Aorta (tissue), 5 donors: ENCODE measurements around the gene CANT1. TPM values are rescaled to one million over a fixed set of nuclear protein-coding genes. Genes with fewer than 3 reads are reported as not detected.
"Not testable (repeated sequence)": the region's sequence is repeated elsewhere in the genome, so short reads cannot be mapped to it uniquely, and the experiment has no call there.

Experiments used
- ATAC-seq: fragments of 200-7000 bp; cut with Tn5 transposase; one replicate; pipeline ENCODE4 v1.9.1; 2022; ENCODE audit warnings: moderate library complexity; ENCODE audit not compliant: low FRiP score
- DNase-seq, 2 donors: peaks; one replicate each; pipeline ENCODE4 v3.0.0-alpha.2; 2020
- H3K27ac ChIP-seq, 2 donors: one replicate each; pipeline ENCODE4 v1.5.1; 2013; ENCODE audit warnings: low read length in 2 of 2, mild to moderate bottlenecking in 2 of 2, moderate library complexity in 2 of 2, control low read depth in 1 of 2, inconsistent platforms in 1 of 2, low read depth in 1 of 2
- H3K27me3 ChIP-seq, 2 donors: one replicate each; pipeline ENCODE4 v1.6.1; 2013; ENCODE audit warnings: control low read depth in 1 of 2, low read length in 1 of 2, mild to moderate bottlenecking in 1 of 2, moderate library complexity in 1 of 2; ENCODE audit not compliant: insufficient read depth in 2 of 2, control insufficient read depth in 1 of 2
- H3K36me3 ChIP-seq, 2 donors: one replicate each; pipeline ENCODE4 v1.6.1; 2013; ENCODE audit warnings: control low read depth in 1 of 2, low read length in 1 of 2, mild to moderate bottlenecking in 1 of 2; ENCODE audit not compliant: insufficient read depth in 2 of 2, control insufficient read depth in 1 of 2
- H3K4me1 ChIP-seq, 2 donors: one replicate each; pipeline ENCODE4 v1.6.1; 2013; ENCODE audit warnings: low read length in 2 of 2, control low read depth in 1 of 2, mild to moderate bottlenecking in 1 of 2, moderate library complexity in 1 of 2; ENCODE audit not compliant: insufficient read depth in 2 of 2, control insufficient read depth in 1 of 2
- H3K4me3 ChIP-seq, 2 donors: one replicate each; pipeline ENCODE4 v1.5.1; 2013; ENCODE audit warnings: low read length in 2 of 2, control low read depth in 1 of 2, mild to moderate bottlenecking in 1 of 2
- H3K9me3 ChIP-seq: one replicate; pipeline ENCODE4 v1.6.1; 2013; ENCODE audit warnings: mild to moderate bottlenecking, low read length; ENCODE audit not compliant: control insufficient read depth
- WGBS, 2 donors: extraction: QIAGEN DNeasy Blood & Tissue Kit; methylation state at CpG; one replicate each; pipeline ENCODE4 v1.1.7; 2013; 5-methylcytosine and 5-hydroxymethylcytosine counted together
- intact Hi-C, 2 donors: fragments of 100-400 bp; cut with DNase I; formaldehyde crosslinking; loops; one replicate each; pipeline versions ENCODE4 v1.14.2 to v1.15.0; 2022
- polyA plus RNA-seq, 2 donors: library from polyadenylated mRNA; stranded (reverse); fragments of 200-250 nt; gene quantifications; one replicate each; pipeline ENCODE4 v1.2.3, GENCODE V29; 2013
- total RNA-seq, 2 donors: library from RNA; stranded (reverse); fragmentation: NEBNext Ultra II Directional; extraction: Animal tissue kit (Norgen Biotek cat#: 25700); gene quantifications; one replicate each; pipeline ENCODE4 v1.2.1, GENCODE V29; 2021
- donor health status: healthy with polysubstance abuse.
- donor health status: Bipolar disorder and iron deficiency.
- donor health status: DM: no; HTN: no; CAD: no.
- donor health status: DM: no; HTN: no; CAD: no.
- donor health status: DM: yes; HTN: yes; CAD: no.

The CANT1 gene
- total and polyA plus RNA-seq, 4 donors = 11.0 to 45.5 (median 26.0) TPM

- no peak overlapping the region for H3K27ac ChIP-seq
- no peaks in the 10 kb centered on the region for H3K36me3 ChIP-seq
- intact Hi-C loops = no loop called here
- H3K27me3 ChIP-seq = no peaks in the 10 kb centered on the region
- ATAC-seq = no peak
- no peak overlapping the region for H3K4me3 ChIP-seq
- DNase-seq = no peak
- H3K9me3 ChIP-seq = peaks cover 8% of the 10 kb centered on the region
- no peaks in the 10 kb centered on the region for H3K4me1 ChIP-seq
- WGBS, 2 donors = 46 to 50% methylated on average over 18 of the region's 18 CpGs
Observed at GRCh38 chr17:78947235-78948149, 62.1 kb downstream of the CANT1 start.

- intact Hi-C loops = no loop called here
- H3K27ac ChIP-seq = no peak overlapping the region
Observed at GRCh38 chr17:78946631-78947030, 62.9 kb downstream of the CANT1 start.

GRCh38 chr17:78946131-78946530, 63.4 kb downstream of the CANT1 start:
- intact Hi-C loops = no loop called here
- 90 to 93% methylated on average over 7 of the region's 7 CpGs for whole genome bisulfite sequencing, 2 donors

More at GRCh38 chr17:78946631-78947030, 62.9 kb downstream of the CANT1 start:
- H3K36me3 ChIP-seq = no peaks in the 10 kb centered on the region
- no peaks in the 10 kb centered on the region for H3K4me1 ChIP-seq
- WGBS, 2 donors = 85 to 87% methylated on average over 7 to 8 of the region's 8 CpGs
- H3K9me3 ChIP-seq = peaks cover 8% of the 10 kb centered on the region
- no peaks in the 10 kb centered on the region for H3K27me3 ChIP-seq
- ATAC-seq (no peak), DNase-seq (no peak)
- no peak overlapping the region for H3K4me3 ChIP-seq

GRCh38 chr17:78945455-78945854, 64.1 kb downstream of the CANT1 start:
- H3K27me3 ChIP-seq, H3K4me3 ChIP-seq, intact Hi-C loops, H3K9me3 ChIP-seq, DNase-seq, H3K27ac ChIP-seq, H3K4me1 ChIP-seq, ATAC-seq, H3K36me3 ChIP-seq: not testable (repeated sequence)
- 83 to 88% methylated on average over 12 of the region's 12 CpGs for WGBS, 2 donors

More at GRCh38 chr17:78946131-78946530, 63.4 kb downstream of the CANT1 start:
- Histone ChIP-seq H3K36me3 (no peaks in the 10 kb centered on the region), H3K4me1 (no peaks in the 10 kb centered on the region), H3K27ac (no peak overlapping the region), H3K4me3 (no peak overlapping the region), H3K9me3 (peaks cover 6% of the 10 kb centered on the region), H3K27me3 (no peaks in the 10 kb centered on the region)
- ATAC-seq (no peak), DNase-seq (no peak)

- ATAC-seq (no peak), DNase-seq (no peak)
- H3K36me3 ChIP-seq = no peaks in the 10 kb centered on the region
- intact Hi-C loops = no loop called here
- no peaks in the 10 kb centered on the region for H3K9me3 ChIP-seq
- H3K27me3 ChIP-seq = no peaks in the 10 kb centered on the region
- WGBS, 2 donors = 58 to 64% methylated on average over 10 of the region's 10 CpGs
- H3K27ac ChIP-seq = no peak overlapping the region
- no peaks in the 10 kb centered on the region for H3K4me1 ChIP-seq
- no peak overlapping the region for H3K4me3 ChIP-seq
Observed at GRCh38 chr17:78944956-78945355, 64.6 kb downstream of the CANT1 start.

GRCh38 chr17:78944026-78944425, 65.5 kb downstream of the CANT1 start:
- intact Hi-C loops = no loop called here
- H3K27me3 ChIP-seq = no peaks in the 10 kb centered on the region
- WGBS, 2 donors = 94 to 95% methylated on average over 7 of the region's 7 CpGs

More at GRCh38 chr17:78944026-78944425, 65.5 kb downstream of the CANT1 start:
- no peak for DNase-seq
- no peak for ATAC-seq
- Histone ChIP-seq H3K27ac (no peak overlapping the region), H3K4me3 (no peak overlapping the region), H3K36me3 (no peaks in the 10 kb centered on the region), H3K4me1 (no peaks in the 10 kb centered on the region), H3K9me3 (no peaks in the 10 kb centered on the region)

Other genes starting within 250 kb of the CANT1 start
- 10 to 100 TPM; 45.0 to 66.8 TPM for gene CYTH1, start 227.5 kb downstream of the CANT1 start, total RNA-seq
- 10 to 100 TPM; 20.3 to 20.4 TPM for gene CYTH1, start 227.5 kb downstream of the CANT1 start, polyA plus RNA-seq
- gene USP36, start 168.9 kb downstream of the CANT1 start, total RNA-seq = 10 to 100 TPM; 64.6 to 68.1 TPM
- gene USP36, start 168.9 kb downstream of the CANT1 start, polyA plus RNA-seq = 10 to 100 TPM in 1 of 2 donors, 1 to 10 TPM in 1; 5.9 to 33.4 TPM
- gene CEP295NL, start 106.6 kb downstream of the CANT1 start, total RNA-seq = 10 to 100 TPM; 10.1 to 13.9 TPM
- gene CEP295NL, start 106.6 kb downstream of the CANT1 start, polyA plus RNA-seq = under 1 TPM; 0.25 to 0.82 TPM
- gene TIMP2, start 84.4 kb downstream of the CANT1 start, total RNA-seq = 100 to 1,000 TPM; 657 to 732 TPM
- gene TIMP2, start 84.4 kb downstream of the CANT1 start, polyA plus RNA-seq = 100 to 1,000 TPM; 203 to 497 TPM
- 100 to 1,000 TPM; 110 to 156 TPM for gene LGALS3BP, start 29.8 kb downstream of the CANT1 start, total RNA-seq
- gene LGALS3BP, start 29.8 kb downstream of the CANT1 start, polyA plus RNA-seq = 100 to 1,000 TPM in 1 of 2 donors, 10 to 100 TPM in 1; 70.7 to 174 TPM
- 100 to 1,000 TPM; 157 to 439 TPM for gene C1QTNF1, start 14.4 kb upstream of the CANT1 start, total RNA-seq
- 100 to 1,000 TPM in 1 of 2 donors, 10 to 100 TPM in 1; 98.8 to 361 TPM for gene C1QTNF1, start 14.4 kb upstream of the CANT1 start, polyA plus RNA-seq
- gene ENGASE, start 65.1 kb upstream of the CANT1 start, total RNA-seq = 10 to 100 TPM; 42.9 to 60.3 TPM
- 10 to 100 TPM in 1 of 2 donors, 1 to 10 TPM in 1; 7.0 to 60.5 TPM for gene ENGASE, start 65.1 kb upstream of the CANT1 start, polyA plus RNA-seq